Fibroblast of lung (primary cell): ENCODE results near the gene RAC3. TPM values are rescaled to one million over a fixed set of nuclear protein-coding genes. Genes with fewer than 3 reads are reported as not detected.

ENCODE experiments used
- DNase-seq, 2 donors: peaks; one replicate each; pipeline versions ENCODE4 v3.0.0 to v3.0.0-alpha.2; 2010; ENCODE audit warnings: low read depth in 2 of 2
- H2AFZ ChIP-seq: 2 replicates; pipeline ENCODE4 v1.5.1; 2012; ENCODE audit warnings: low read length, control low read depth, inconsistent platforms
- H3K27ac ChIP-seq: 2 replicates; pipeline ENCODE4 v1.5.1; 2011; ENCODE audit warnings: low read length, control low read depth; ENCODE audit not compliant: insufficient read depth
- H3K27me3 ChIP-seq: 2 replicates; pipeline ENCODE4 v1.5.1; 2011; ENCODE audit warnings: mild to moderate bottlenecking, low read length; ENCODE audit not compliant: control insufficient read depth, insufficient read depth
- H3K36me3 ChIP-seq: 2 replicates; pipeline ENCODE4 v1.5.1; 2011; ENCODE audit warnings: low read length; ENCODE audit not compliant: control insufficient read depth, insufficient read depth
- H3K4me1 ChIP-seq: 2 replicates; pipeline ENCODE4 v1.5.1; 2011; ENCODE audit warnings: low read length; ENCODE audit not compliant: control insufficient read depth, insufficient read depth; ENCODE audit errors: extremely low read depth
- H3K4me2 ChIP-seq: 2 replicates; pipeline ENCODE4 v1.5.1; 2011; ENCODE audit warnings: low read length, control low read depth; ENCODE audit not compliant: insufficient read depth; ENCODE audit errors: extremely low read depth
- H3K4me3 ChIP-seq, 4 experiments: fragments of 200-600 bp in 1 of 4; sonication (generic) in 1 of 4; replicated peaks in 1 of 4; 2 replicates each; pipeline ENCODE4 v1.5.1; 2011 to 2016; ENCODE audit warnings: low read length in 4 of 4, low read depth in 3 of 4, mild to moderate bottlenecking in 3 of 4, control low read depth in 2 of 4, inconsistent platforms in 1 of 4, mixed read lengths in 1 of 4; ENCODE audit not compliant: insufficient read depth in 1 of 4; ENCODE audit errors: control extremely low read depth in 1 of 4
- H3K79me2 ChIP-seq: 2 replicates; pipeline ENCODE4 v1.5.1; 2012; ENCODE audit warnings: mild to moderate bottlenecking, low read length, inconsistent platforms; ENCODE audit not compliant: control insufficient read depth, insufficient read depth
- H3K9ac ChIP-seq: 2 replicates; pipeline ENCODE4 v1.5.1; 2011; ENCODE audit warnings: mild to moderate bottlenecking, low read length, control low read depth; ENCODE audit not compliant: insufficient read depth
- H3K9me3 ChIP-seq: 2 replicates; pipeline ENCODE4 v1.5.1; 2012; ENCODE audit warnings: low read depth, low read length; ENCODE audit not compliant: control insufficient read depth, insufficient read depth
- H4K20me1 ChIP-seq: 2 replicates; pipeline ENCODE4 v1.5.1; 2011; ENCODE audit warnings: low read length; ENCODE audit not compliant: control insufficient read depth, insufficient read depth; ENCODE audit errors: extremely low read depth
- CTCF ChIP-seq, 2 donors: IDR thresholded peaks in 1 of 2; conservative IDR thresholded peaks in 1 of 2; 1 replicate in 1 of 2; 2 replicates in 1 of 2; pipeline ENCODE4 v1.5.1; 2011 to 2012; ENCODE audit warnings: low read length in 2 of 2, control low read depth in 1 of 2, inconsistent platforms in 1 of 2, low read depth in 1 of 2, mild to moderate bottlenecking in 1 of 2
- EZH2 ChIP-seq: IDR thresholded peaks from 2 replicates; pipeline ENCODE4 v1.5.1; 2012; ENCODE audit warnings: low read length, control low read depth, mild to moderate bottlenecking; ENCODE audit errors: missing control alignments
- polyA plus RNA-seq, 2 donors: library from polyadenylated mRNA; depleted of rRNA in 1 of 2; stranded (reverse) in 1 of 2; unstranded in 1 of 2; fragments of >200 nt; gene quantifications; 2 replicates each; pipeline ENCODE4 v1.2.1, GENCODE V29; 2011 to 2012; ENCODE audit warnings: missing spikeins in 1 of 2
- total RNA-seq: library from RNA; depleted of rRNA; stranded (reverse); fragments of >200 nt; gene quantifications from 2 replicates; pipeline ENCODE4 v1.2.1, GENCODE V29; 2014

RAC3 gene
- total and polyA plus RNA-seq, 2 donors (not counting 1 experiment from before 2014, with no cell fraction given) = 4.3 to 6.6 TPM

GRCh38 chr17:82021900-82022309, 9.6 kb upstream of the RAC3 start:
- peak overlapping the region; percentile 68 for H3K27ac ChIP-seq
- no peaks in the 10 kb centered on the region for H4K20me1 ChIP-seq
- TF ChIP-seq EZH2 = no peak
- H3K36me3 ChIP-seq = peaks cover 4% of the 10 kb centered on the region
- no peak overlapping the region for H2AFZ ChIP-seq
- peak overlapping the region; percentile 62 to 94 (median 74) for H3K4me3 ChIP-seq
- H3K4me1 ChIP-seq = peaks cover 13% of the 10 kb centered on the region
- DNase-seq = no peak
- no peaks in the 10 kb centered on the region for H3K9me3 ChIP-seq
- H3K27me3 ChIP-seq = no peaks in the 10 kb centered on the region
- H3K9ac ChIP-seq = peak overlapping the region; percentile 74
- peaks cover 7% of the 10 kb centered on the region for H3K79me2 ChIP-seq
- H3K4me2 ChIP-seq = peak overlapping the region; percentile 89

GRCh38 chr17:82022310-82022980, 9.0 kb upstream of the RAC3 start, which contains the start of gene CENPX:
TSS of gene CENPX (minus strand) at chr17:82022878. CDS start at chr17:82022861, 17 bp downstream.
- Histone ChIP-seq H3K9ac (peak within 1 kb of the TSS; percentile 74), H3K9me3 (no peaks in the 10 kb centered on the region), H3K4me1 (peaks cover 13% of the 10 kb centered on the region), H2AFZ (peak within 1 kb of the TSS; percentile 71), H3K4me3 (peak within 1 kb of the TSS; percentile 62 to 94 (median 80)), H3K36me3 (peaks cover 2% of the 10 kb centered on the region), H4K20me1 (no peaks in the 10 kb centered on the region), H3K27ac (peak within 1 kb of the TSS; percentile 68), H3K4me2 (peak within 1 kb of the TSS; percentile 93), H3K27me3 (no peaks in the 10 kb centered on the region), H3K79me2 (peaks cover 7% of the 10 kb centered on the region)
- TF ChIP-seq EZH2 (no peak), CTCF (conservative IDR thresholded peaks at IDR 0.05 in 1 of 2, IDR thresholded peaks at IDR 0.05 in 1 of 2; ENCODE audit: low read depth in 1 of 2, low read length in 2 of 2) (no peak)
- DNase-seq = no peak

- H4K20me1 ChIP-seq = no peaks in the 10 kb centered on the region
- H3K36me3 ChIP-seq = peaks cover 2% of the 10 kb centered on the region
- H2AFZ ChIP-seq = peak within 1 kb of the TSS; percentile 71
- peak within 1 kb of the TSS; percentile 68 for H3K27ac ChIP-seq
- peaks cover 7% of the 10 kb centered on the region for H3K79me2 ChIP-seq
- no peak for TF ChIP-seq EZH2
- TF ChIP-seq CTCF (conservative IDR thresholded peaks at IDR 0.05 in 1 of 2, IDR thresholded peaks at IDR 0.05 in 1 of 2; ENCODE audit: low read depth in 1 of 2, low read length in 2 of 2) = no peak
- H3K4me2 ChIP-seq = peak within 1 kb of the TSS; percentile 93
- H3K4me3 ChIP-seq = peak within 1 kb of the TSS; percentile 62 to 94 (median 80)
- no peaks in the 10 kb centered on the region for H3K27me3 ChIP-seq
- H3K9me3 ChIP-seq = no peaks in the 10 kb centered on the region
- DNase-seq = peak; percentile 99 to 100
- peak within 1 kb of the TSS; percentile 74 for H3K9ac ChIP-seq
- H3K4me1 ChIP-seq = peaks cover 13% of the 10 kb centered on the region
Observed at GRCh38 chr17:82022981-82023446, 8.5 kb upstream of the RAC3 start, which contains the start of gene LRRC45. TSS of gene LRRC45 (plus strand) at chr17:82023305. CDS start at chr17:82023644, 339 bp downstream.
